NCI-H1417 (cell line): Measurements from ENCODE around the gene MAP7.
A peak's percentile ranks its signal among the peaks of the same experiment; 100 is the strongest.
"Not testable (repeated sequence)": the region's sequence is repeated elsewhere in the genome, so short reads cannot be mapped to it uniquely, and the experiment has no call there.

Experiments
- DNase-seq, 3 experiments: peaks; one replicate each; lab custom pipeline; 2025; lab: John Stamatoyannopoulos, UW

MAP7 gene

GRCh38 chr6:136387316-136387715, 162.9 kb downstream of the MAP7 start:
- no peak for DNase-seq

- DNase-seq, result no peak
Observed at GRCh38 chr6:136383268-136383937, 166.8 kb downstream of the MAP7 start.

- DNase-seq, result no peak
Observed at GRCh38 chr6:136382676-136383252, 167.5 kb downstream of the MAP7 start.

GRCh38 chr6:136378888-136379287, 171.3 kb downstream of the MAP7 start:
- DNase-seq, result peak in 1 of 3 experiments; percentile 37

GRCh38 chr6:136375836-136376235, 174.4 kb downstream of the MAP7 start:
- DNase-seq, result not testable (repeated sequence)

GRCh38 chr6:136371959-136372358, 178.3 kb downstream of the MAP7 start:
- DNase-seq, result no peak

- DNase-seq, result peak in 1 of 3 experiments; percentile 18
Observed at GRCh38 chr6:136370988-136371728, 179.1 kb downstream of the MAP7 start.

GRCh38 chr6:136365776-136366354, 184.4 kb downstream of the MAP7 start:
- no peak for DNase-seq

GRCh38 chr6:136362421-136363356, 187.5 kb downstream of the MAP7 start:
- DNase-seq, result no peak

- DNase-seq, result no peak
Observed at GRCh38 chr6:136361787-136362186, 188.4 kb downstream of the MAP7 start.

GRCh38 chr6:136360783-136361182, 189.4 kb downstream of the MAP7 start:
- no peak for DNase-seq

GRCh38 chr6:136359851-136360250, 190.4 kb downstream of the MAP7 start:
- no peak for DNase-seq

GRCh38 chr6:136351518-136352110, 198.6 kb downstream of the MAP7 start:
- peak; percentile 2 to 92 (median 77) for DNase-seq

GRCh38 chr6:136350914-136351313, 199.3 kb downstream of the MAP7 start:
- no peak for DNase-seq

GRCh38 chr6:136347847-136348246, 202.4 kb downstream of the MAP7 start:
- DNase-seq, result no peak

- no peak for DNase-seq
Observed at GRCh38 chr6:136345145-136345544, 205.1 kb downstream of the MAP7 start.

GRCh38 chr6:136344420-136344819, 205.8 kb downstream of the MAP7 start:
- DNase-seq, result no peak

- DNase-seq, result no peak
Observed at GRCh38 chr6:136343700-136344099, 206.5 kb downstream of the MAP7 start.

- no peak for DNase-seq
Observed at GRCh38 chr6:136343275-136343674, 206.9 kb downstream of the MAP7 start.

- DNase-seq, result no peak
Observed at GRCh38 chr6:136341967-136342366, 208.3 kb downstream of the MAP7 start.

- no peak for DNase-seq
Observed at GRCh38 chr6:136341367-136341766, 208.9 kb downstream of the MAP7 start.
